Liver (tissue), 3 donors: ENCODE data around the gene PACS1.

ENCODE experiments used
- JUND ChIP-seq, 2 donors: IDR thresholded peaks; 2 replicates each; pipeline ENCODE4 v1.6.1; 2016; ENCODE audit warnings: antibody characterized with exemption in 2 of 2
- TAF1 ChIP-seq: conservative IDR thresholded peaks from 2 replicates; pipeline ENCODE4 v1.6.1; 2016; ENCODE audit warnings: antibody characterized with exemption, mild to moderate bottlenecking
- TF ChIP-seq, protein P1 (sequence below): IDR thresholded peaks from 2 replicates; pipeline ENCODE4 v1.6.1; 2016; ENCODE audit warnings: antibody characterized with exemption, mild to moderate bottlenecking
- TF ChIP-seq, protein P2 (sequence below): fragments of 150-350 bp; IDR thresholded peaks from 2 replicates; pipeline ENCODE4 v1.5.1; 2017; ENCODE audit warnings: improper control_type of control experiment, low read depth, low read length; ENCODE audit not compliant: missing input control
- TF ChIP-seq, protein P3 (sequence below): IDR thresholded peaks from 2 replicates; pipeline ENCODE4 v1.6.1; 2016; ENCODE audit warnings: antibody characterized with exemption
- donor health status: healthy.
- donor health status: healthy.

DNA sequence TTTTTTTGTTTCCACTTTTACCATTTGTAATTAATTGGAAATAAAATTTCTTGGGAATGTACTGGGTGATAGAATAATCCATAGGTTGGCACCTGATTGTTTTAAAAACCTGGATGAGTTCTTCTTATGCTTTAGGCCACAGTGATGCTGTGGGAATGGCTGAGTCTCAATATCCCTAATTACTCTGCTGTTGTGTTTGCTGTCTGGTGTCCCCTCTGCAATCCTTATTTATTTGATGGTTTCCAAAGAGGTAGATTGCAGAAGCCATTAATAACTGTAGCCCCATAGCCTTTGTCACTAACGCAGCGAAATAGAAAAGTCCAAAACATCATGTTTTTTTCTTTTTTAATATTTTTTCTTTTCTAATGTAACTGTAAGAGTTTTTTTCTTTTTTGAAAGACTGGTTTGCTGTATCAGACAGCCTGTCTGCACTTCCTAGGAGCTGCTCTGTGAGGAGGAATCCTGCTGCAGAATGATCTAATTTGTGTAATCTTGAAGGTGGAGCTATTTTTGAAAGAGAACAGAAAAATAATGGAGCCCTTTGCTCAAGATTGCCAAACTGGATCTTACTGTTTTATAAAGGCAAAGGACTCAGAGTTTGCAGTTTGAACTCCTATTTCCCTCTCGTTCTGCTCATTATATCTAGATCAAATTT, 14.9 kb downstream of the PACS1 start:
- TF ChIP-seq, protein P1, sequence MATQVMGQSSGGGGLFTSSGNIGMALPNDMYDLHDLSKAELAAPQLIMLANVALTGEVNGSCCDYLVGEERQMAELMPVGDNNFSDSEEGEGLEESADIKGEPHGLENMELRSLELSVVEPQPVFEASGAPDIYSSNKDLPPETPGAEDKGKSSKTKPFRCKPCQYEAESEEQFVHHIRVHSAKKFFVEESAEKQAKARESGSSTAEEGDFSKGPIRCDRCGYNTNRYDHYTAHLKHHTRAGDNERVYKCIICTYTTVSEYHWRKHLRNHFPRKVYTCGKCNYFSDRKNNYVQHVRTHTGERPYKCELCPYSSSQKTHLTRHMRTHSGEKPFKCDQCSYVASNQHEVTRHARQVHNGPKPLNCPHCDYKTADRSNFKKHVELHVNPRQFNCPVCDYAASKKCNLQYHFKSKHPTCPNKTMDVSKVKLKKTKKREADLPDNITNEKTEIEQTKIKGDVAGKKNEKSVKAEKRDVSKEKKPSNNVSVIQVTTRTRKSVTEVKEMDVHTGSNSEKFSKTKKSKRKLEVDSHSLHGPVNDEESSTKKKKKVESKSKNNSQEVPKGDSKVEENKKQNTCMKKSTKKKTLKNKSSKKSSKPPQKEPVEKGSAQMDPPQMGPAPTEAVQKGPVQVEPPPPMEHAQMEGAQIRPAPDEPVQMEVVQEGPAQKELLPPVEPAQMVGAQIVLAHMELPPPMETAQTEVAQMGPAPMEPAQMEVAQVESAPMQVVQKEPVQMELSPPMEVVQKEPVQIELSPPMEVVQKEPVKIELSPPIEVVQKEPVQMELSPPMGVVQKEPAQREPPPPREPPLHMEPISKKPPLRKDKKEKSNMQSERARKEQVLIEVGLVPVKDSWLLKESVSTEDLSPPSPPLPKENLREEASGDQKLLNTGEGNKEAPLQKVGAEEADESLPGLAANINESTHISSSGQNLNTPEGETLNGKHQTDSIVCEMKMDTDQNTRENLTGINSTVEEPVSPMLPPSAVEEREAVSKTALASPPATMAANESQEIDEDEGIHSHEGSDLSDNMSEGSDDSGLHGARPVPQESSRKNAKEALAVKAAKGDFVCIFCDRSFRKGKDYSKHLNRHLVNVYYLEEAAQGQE: no peak
- TF ChIP-seq TAF1 (no peak), JUND (IDR thresholded peaks at IDR 0.05) (no peak)
- TF ChIP-seq, protein P2, sequence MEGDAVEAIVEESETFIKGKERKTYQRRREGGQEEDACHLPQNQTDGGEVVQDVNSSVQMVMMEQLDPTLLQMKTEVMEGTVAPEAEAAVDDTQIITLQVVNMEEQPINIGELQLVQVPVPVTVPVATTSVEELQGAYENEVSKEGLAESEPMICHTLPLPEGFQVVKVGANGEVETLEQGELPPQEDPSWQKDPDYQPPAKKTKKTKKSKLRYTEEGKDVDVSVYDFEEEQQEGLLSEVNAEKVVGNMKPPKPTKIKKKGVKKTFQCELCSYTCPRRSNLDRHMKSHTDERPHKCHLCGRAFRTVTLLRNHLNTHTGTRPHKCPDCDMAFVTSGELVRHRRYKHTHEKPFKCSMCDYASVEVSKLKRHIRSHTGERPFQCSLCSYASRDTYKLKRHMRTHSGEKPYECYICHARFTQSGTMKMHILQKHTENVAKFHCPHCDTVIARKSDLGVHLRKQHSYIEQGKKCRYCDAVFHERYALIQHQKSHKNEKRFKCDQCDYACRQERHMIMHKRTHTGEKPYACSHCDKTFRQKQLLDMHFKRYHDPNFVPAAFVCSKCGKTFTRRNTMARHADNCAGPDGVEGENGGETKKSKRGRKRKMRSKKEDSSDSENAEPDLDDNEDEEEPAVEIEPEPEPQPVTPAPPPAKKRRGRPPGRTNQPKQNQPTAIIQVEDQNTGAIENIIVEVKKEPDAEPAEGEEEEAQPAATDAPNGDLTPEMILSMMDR: no peak
- TF ChIP-seq, protein P3, sequence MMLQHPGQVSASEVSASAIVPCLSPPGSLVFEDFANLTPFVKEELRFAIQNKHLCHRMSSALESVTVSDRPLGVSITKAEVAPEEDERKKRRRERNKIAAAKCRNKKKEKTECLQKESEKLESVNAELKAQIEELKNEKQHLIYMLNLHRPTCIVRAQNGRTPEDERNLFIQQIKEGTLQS: no peak
